ENCODE measurements around the gene DNHD1.

Gene DNHD1

GRCh38 chr11:6586434-6587359 lies 89.6 kb downstream of the DNHD1 start:
- DNase-seq (ENCODE audit: extremely low read depth in 1 of 2, low read depth in 1 of 2): no peak

DNA sequence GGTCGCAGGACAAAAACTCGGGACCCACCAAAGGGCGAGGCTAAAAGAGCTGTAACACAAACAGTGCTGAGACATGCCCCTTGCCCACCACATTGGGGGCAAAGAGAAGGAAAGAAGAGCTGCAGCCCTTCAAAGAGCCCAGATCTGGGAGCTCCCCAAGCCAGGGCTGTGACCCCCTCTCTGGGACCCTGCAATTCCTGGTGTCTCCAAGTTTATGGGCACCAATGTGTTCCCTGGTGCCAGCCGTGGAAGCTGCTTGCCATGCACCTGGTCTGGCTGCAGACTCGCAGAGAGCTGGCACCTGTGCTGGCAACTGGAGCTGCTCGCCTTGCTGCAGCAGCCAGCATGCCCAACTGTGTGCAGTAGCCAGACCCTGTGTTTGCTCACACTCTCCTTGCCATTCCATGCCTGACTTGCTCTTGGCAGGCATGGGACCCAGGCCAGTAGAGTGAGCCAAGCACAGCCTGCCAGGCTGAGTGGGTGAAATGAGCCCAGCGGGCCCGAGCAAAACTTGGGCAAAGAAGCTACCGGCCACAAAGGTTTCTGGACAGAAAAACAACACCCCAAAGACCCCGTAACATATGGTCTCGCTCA lies 90.4 kb downstream of the DNHD1 start:
- no peak for DNase-seq (ENCODE audit: extremely low read depth in 1 of 2, low read depth in 1 of 2)

DNA sequence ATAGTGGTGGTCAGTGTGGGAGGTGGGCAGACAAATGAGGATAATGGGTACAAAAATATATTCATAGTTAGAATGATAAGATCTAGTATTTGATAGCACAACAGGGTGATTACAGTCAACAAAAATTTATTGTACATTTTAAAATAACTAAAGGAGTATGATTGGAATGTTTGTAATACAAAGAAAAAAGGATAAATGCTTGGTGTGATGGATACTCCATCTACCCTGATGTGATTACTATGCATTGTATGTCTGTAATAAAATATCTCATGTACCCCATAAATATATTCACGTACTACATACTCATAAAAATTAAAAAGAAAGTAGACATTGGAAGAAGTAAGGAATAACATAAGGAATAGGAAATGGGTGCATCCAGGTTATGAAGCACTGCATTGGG lies 90.9 kb downstream of the DNHD1 start:
- DNase-seq (ENCODE audit: extremely low read depth in 1 of 2, low read depth in 1 of 2): no peak

DNA sequence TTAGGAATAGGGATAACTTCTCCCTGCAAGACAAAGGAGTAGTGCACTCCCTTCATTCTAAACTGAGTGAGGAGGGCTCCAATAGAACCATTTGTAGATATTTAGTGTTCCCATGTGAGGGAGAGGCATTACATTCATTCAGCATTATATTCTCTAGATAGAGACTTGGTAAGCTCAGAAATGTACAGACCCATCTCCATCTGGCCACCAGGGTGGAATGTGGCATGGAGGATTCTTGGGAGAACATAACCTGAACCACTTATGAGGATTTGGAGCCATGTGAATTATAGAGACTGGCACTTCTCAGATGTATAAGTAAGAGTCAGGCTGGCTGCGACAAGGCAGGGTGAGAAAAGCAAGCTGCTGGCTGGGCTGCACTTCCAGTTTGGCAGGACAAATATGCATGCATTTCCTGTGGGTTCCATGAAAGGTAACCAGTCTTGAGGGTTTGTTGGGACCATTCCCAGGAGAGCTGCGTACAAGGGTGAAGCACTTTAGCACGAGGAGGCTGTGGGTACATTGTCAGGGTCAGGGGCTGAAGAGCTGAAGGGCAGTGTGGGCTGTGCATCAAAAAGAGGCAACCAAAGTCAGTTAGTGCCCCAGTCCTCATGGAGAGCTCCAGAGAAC lies 97.2 kb downstream of the DNHD1 start:
- no peak for DNase-seq (ENCODE audit: extremely low read depth in 1 of 2, low read depth in 1 of 2)

GRCh38 chr11:6596239-6596877 lies 99.3 kb downstream of the DNHD1 start:
- no peak for DNase-seq (ENCODE audit: extremely low read depth in 1 of 2, low read depth in 1 of 2)

- DNase-seq (ENCODE audit: extremely low read depth in 1 of 2, low read depth in 1 of 2): no peak
These were observed 101.5 kb downstream of the DNHD1 start for GRCh38 chr11:6598555-6598954.

DNA sequence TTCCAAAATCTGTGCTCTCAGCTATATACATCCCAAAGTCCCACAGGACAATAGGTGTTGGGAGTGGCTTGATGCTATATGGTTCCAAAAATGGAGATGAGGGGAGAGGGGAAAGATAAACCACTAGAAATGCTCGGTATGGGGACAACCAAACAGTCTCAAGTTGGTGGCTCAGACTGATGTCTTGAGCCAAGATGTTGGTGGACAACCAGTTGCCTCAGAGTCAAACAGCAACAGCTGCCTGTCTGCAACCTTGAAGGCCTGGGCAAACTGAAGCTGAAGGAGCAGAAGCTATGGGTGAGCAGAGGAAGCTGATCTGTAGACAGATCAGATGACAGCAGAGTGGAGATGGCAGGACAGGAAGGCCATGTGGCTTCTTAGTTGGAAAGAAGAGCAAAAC lies 102.4 kb downstream of the DNHD1 start:
- no peak for DNase-seq (ENCODE audit: extremely low read depth in 1 of 2, low read depth in 1 of 2)

- no peak for DNase-seq (ENCODE audit: extremely low read depth in 1 of 2, low read depth in 1 of 2)
These were observed 102.9 kb downstream of the DNHD1 start for GRCh38 chr11:6599881-6600390.

DNA sequence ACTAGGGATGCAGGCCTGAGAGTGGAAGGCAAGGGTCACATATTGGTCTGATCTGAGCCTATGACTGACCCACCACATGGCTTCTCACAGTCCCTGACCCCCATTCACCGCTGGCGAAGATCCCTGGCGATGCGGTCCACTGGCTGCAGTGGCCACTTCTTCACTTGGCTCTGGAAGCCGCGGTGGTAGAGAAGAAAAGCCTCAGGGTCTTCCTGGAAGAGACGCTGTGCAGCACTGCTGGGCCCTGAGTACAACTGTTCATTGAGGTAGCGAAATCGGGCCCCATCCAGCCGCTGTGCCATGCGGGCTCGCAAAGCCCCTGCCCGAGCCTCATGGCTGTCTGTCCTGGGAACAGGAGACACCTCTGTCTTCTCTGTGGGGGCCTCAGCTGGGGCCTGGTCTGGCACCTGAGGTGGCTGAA lies 104.0 kb downstream of the DNHD1 start:
- DNase-seq (ENCODE audit: extremely low read depth in 1 of 2, low read depth in 1 of 2): no peak

- no peak for DNase-seq (ENCODE audit: extremely low read depth in 1 of 2, low read depth in 1 of 2)
These were observed 105.2 kb downstream of the DNHD1 start for GRCh38 chr11:6602096-6602940.

- peak; percentile 77 to 83 for DNase-seq (ENCODE audit: extremely low read depth in 1 of 2, low read depth in 1 of 2)
These were observed 106.4 kb downstream of the DNHD1 start, which contains the start of the genes ILK and RRP8 for GRCh38 chr11:6603287-6604080. Gene ILK (plus strand): TSS chr11:6603774. CDS start chr11:6604272, 498 bp downstream. Gene RRP8 (minus strand): TSS chr11:6603616. CDS start chr11:6603502, 114 bp downstream.

- no peak for DNase-seq (ENCODE audit: extremely low read depth in 1 of 2, low read depth in 1 of 2)
These were observed 107.1 kb downstream of the DNHD1 start for GRCh38 chr11:6604081-6604626.

GRCh38 chr11:6604790-6605189 lies 107.7 kb downstream of the DNHD1 start:
- no peak for DNase-seq (ENCODE audit: extremely low read depth in 1 of 2, low read depth in 1 of 2)

DNA sequence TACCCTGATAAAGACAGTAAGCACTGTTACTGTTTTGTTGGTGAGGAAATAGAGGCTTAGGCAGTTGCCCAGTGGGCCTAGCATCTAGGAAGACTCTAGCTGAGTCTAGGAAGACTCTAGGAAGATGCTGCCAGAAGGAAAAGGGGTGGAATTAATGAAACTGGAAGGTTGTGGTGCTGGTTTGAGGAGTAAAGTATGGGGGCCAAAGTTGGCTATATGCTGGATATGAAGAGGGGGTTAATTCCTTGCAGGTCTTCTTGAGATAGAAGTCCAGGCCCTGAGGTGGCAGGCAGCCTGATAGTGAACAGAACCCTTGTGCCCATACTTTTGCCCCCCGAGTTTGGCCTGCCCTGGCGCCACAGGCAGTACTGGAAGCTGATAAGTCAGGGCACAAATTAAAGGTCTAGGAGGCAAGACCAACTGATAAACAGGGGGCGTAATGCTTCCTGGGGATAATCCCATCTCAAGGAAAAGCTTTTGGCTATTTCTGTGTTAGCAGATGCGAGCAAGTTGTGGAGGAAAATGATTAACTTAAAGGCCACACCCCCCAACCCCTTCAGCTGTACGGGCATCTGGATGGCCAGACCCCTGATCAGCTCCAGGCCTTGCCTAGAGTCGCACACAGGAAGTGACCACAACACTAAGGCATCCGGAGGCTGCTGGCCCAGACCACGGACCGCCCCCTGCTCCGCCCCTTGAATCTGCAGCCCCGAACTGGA lies 109.5 kb downstream of the DNHD1 start:
- DNase-seq (ENCODE audit: extremely low read depth in 1 of 2, low read depth in 1 of 2): peak; percentile 55 to 68

DNA sequence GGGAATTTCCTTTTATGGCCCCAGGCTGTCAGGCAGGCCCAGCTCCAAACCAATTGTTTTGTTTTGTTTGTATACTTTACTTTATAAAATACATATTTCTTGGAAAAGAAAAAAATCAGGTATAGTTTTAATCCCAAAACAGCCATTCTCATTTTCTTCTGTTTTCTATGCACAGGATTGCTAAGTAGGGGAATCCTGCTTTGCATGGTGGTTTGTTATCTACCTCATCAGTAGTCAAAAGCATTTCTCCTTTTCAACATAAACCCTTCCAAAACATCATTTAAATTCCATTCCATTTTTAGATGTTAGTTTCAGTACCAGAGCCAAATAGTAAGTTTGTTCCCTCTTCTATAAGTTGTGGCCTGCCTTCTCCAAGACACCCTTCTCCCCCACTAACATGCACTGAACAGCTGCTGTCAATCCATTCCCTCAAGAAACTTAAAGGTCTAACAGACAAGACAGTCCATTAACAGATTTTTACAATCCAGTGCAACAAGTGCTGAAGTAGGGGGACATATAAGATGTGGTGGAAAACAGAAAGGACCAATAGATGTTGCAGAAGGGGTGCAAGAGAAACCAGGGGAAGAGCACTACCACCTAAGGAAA lies 110.2 kb downstream of the DNHD1 start:
- DNase-seq (ENCODE audit: extremely low read depth in 1 of 2, low read depth in 1 of 2): no peak

- no peak for DNase-seq (ENCODE audit: extremely low read depth in 1 of 2, low read depth in 1 of 2)
These were observed 110.9 kb downstream of the DNHD1 start for GRCh38 chr11:6608011-6608410.

- DNase-seq (ENCODE audit: extremely low read depth in 1 of 2, low read depth in 1 of 2): no peak
These were observed 111.8 kb downstream of the DNHD1 start for GRCh38 chr11:6608726-6609501.
